Peyer's patch (tissue), 4 donors: Measurements from ENCODE around the gene LMF1.

ENCODE experiments used
- POLR2A ChIP-seq, 2 donors: fragments of 450-650 bp; IDR thresholded peaks; one replicate each; pipeline ENCODE4 v1.5.1; 2017; ENCODE audit warnings: antibody characterized with exemption in 2 of 2, mild to moderate bottlenecking in 2 of 2, moderate library complexity in 2 of 2
- TF ChIP-seq, protein P1 (sequence below), 6 experiments: fragments of 450-650 bp in 4 of 6; fragments of 200-600 bp in 2 of 6; sonication (generic) in 1 of 6; IDR thresholded peaks; one replicate each; pipeline ENCODE4 v1.5.1; 2017 to 2019; ENCODE audit warnings: antibody characterized with exemption in 6 of 6, mild to moderate bottlenecking in 3 of 6, moderate library complexity in 1 of 6

DNA sequence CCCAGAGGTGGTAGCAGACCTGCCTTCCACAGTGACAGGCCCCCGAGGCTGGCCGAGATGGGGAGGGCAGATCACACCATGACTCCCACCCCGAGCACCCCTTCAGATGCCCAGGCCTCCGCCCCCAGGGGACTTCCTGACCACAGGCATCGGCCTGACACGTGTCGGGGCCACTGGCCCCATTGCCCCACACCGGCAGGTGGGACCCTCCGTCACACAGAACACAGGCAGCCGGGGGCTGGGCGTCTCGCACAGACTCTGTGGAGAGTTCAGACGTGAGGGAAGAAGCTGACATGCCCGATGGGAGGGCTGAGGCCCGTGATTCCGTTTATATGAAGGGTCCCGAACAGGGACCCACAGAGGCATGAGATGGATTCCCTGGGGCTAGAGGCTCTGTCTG is 118.9 kb downstream of the LMF1 start:
- TF ChIP-seq, protein P1, sequence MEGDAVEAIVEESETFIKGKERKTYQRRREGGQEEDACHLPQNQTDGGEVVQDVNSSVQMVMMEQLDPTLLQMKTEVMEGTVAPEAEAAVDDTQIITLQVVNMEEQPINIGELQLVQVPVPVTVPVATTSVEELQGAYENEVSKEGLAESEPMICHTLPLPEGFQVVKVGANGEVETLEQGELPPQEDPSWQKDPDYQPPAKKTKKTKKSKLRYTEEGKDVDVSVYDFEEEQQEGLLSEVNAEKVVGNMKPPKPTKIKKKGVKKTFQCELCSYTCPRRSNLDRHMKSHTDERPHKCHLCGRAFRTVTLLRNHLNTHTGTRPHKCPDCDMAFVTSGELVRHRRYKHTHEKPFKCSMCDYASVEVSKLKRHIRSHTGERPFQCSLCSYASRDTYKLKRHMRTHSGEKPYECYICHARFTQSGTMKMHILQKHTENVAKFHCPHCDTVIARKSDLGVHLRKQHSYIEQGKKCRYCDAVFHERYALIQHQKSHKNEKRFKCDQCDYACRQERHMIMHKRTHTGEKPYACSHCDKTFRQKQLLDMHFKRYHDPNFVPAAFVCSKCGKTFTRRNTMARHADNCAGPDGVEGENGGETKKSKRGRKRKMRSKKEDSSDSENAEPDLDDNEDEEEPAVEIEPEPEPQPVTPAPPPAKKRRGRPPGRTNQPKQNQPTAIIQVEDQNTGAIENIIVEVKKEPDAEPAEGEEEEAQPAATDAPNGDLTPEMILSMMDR (IDR thresholded peaks at IDR 0.05): no peak
- TF ChIP-seq POLR2A (IDR thresholded peaks at IDR 0.05): no peak
